ENCODE data around the gene CCDC9B. TPM values are rescaled to one million over a fixed set of nuclear protein-coding genes. Genes with fewer than 3 reads are reported as not detected.

Gene CCDC9B
- total RNA-seq, 1 donor from 2014 or later, result 2.1 TPM

DNA sequence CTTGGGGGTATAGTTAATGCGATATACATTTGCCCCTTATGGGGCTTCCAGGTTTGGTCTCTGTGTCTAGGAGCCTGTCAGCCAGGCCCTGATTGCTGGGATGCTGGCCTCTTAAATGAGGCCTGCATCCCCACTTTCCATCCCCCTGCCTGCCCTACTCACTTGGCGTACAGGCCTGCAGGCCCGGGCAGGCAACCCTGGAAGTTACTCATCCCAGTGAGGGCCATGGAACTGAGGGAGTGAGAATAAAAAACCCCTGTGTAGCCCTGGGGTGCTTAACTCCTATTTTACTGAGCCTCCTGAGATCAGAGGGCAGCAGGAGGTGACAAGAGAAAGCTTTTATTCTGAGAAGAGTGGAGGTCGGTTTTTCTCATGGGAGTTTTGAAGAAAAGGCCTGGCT, 19.3 kb upstream of the CCDC9B start:
- H3K27me3 Mint-ChIP-seq, result no peaks in the 10 kb centered on the region
- H3K27ac Mint-ChIP-seq, result no peak overlapping the region
- TF ChIP-seq, protein P1, sequence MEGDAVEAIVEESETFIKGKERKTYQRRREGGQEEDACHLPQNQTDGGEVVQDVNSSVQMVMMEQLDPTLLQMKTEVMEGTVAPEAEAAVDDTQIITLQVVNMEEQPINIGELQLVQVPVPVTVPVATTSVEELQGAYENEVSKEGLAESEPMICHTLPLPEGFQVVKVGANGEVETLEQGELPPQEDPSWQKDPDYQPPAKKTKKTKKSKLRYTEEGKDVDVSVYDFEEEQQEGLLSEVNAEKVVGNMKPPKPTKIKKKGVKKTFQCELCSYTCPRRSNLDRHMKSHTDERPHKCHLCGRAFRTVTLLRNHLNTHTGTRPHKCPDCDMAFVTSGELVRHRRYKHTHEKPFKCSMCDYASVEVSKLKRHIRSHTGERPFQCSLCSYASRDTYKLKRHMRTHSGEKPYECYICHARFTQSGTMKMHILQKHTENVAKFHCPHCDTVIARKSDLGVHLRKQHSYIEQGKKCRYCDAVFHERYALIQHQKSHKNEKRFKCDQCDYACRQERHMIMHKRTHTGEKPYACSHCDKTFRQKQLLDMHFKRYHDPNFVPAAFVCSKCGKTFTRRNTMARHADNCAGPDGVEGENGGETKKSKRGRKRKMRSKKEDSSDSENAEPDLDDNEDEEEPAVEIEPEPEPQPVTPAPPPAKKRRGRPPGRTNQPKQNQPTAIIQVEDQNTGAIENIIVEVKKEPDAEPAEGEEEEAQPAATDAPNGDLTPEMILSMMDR (IDR thresholded peaks at IDR 0.05), result no peak
- peaks cover 8% of the 10 kb centered on the region for H3K4me1 Mint-ChIP-seq
- H3K36me3 Mint-ChIP-seq (ENCODE audit: low read depth), result peaks cover 9% of the 10 kb centered on the region
- intact Hi-C loops (cut with micrococcal nuclease), result loop anchor here (10.0 kb wide), 1 partner anchor 425 kb away; no protein-coding TSS in a partner anchor
- DNase-seq (no peak), ATAC-seq (ENCODE audit: low read depth) (no peak)
- no peak overlapping the region for H3K4me3 Mint-ChIP-seq
- ChIA-PET POLR2A (no interaction called here), CTCF (no interaction called here)
- H3K9me3 Mint-ChIP-seq, result no peaks in the 10 kb centered on the region

DNA sequence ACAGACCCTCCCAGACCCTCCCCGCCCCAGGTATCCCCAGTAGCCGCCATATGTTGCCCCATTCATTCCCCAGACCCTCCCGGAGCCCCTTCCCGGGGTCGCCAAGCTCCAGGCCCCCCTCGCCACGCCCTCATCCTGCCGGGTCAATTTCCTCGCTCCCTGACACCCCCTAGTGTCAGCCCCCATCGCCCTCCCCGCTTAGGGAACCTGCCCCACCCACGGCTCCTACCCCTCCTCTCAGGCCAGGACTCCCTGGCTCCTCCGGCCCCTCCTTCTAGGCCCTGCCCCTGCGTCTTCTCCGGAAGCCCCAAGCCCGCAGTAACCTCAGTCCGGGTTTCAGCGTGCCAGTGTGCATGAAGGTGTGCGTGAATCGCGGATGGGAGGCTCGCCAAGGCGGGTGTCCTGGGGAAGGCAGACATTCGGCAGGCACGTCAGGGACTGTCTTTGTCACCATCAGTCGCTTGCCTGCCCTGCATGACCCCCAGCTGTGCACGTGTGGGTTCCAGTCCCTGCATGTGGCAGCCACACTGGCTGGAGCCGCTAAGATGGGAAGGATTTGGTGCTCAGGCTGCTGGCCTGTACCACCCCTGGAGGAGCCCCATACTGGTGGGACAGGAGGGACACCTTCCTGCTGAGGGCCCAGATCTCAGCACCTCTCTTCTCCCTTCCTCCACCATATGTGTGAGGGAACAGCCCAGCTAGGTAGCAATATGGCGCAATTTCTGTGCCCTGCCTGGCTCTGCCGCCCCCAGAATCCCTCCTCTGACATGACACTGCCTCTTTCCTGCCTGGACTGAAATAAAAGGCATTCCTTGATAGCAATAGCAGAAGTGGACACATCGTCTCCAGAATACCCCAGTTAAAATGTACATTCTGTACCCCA, 18.0 kb upstream of the CCDC9B start:
- Mint-ChIP-seq H3K36me3 (ENCODE audit: low read depth) (peaks cover 9% of the 10 kb centered on the region), H3K4me3 (peak overlapping the region; percentile 76), H3K27ac (no peak overlapping the region), H3K27me3 (no peaks in the 10 kb centered on the region), H3K4me1 (peaks cover 8% of the 10 kb centered on the region), H3K9me3 (no peaks in the 10 kb centered on the region)
- ChIA-PET POLR2A (interaction anchor here (1.5 to 2.2 kb wide), 2 partner anchors 48 to 51 kb away, joined by 3 to 8 read pairs; partner anchors contain the start of gene PLCB2), CTCF (interaction anchor here (1.4 kb wide), 1 partner anchor 22 kb away, joined by 3 read pairs; no protein-coding TSS in a partner anchor)
- TF ChIP-seq, protein P1 (IDR thresholded peaks at IDR 0.05), result no peak
- ATAC-seq (ENCODE audit: low read depth) (peak; percentile 30), DNase-seq (no peak)
- intact Hi-C loops (cut with micrococcal nuclease), result loop anchor here (1.0 kb wide), 5 partner anchors 9 to 113 kb away; partner anchors contain the start of genes INAFM2, IVD and KNSTRN

DNA sequence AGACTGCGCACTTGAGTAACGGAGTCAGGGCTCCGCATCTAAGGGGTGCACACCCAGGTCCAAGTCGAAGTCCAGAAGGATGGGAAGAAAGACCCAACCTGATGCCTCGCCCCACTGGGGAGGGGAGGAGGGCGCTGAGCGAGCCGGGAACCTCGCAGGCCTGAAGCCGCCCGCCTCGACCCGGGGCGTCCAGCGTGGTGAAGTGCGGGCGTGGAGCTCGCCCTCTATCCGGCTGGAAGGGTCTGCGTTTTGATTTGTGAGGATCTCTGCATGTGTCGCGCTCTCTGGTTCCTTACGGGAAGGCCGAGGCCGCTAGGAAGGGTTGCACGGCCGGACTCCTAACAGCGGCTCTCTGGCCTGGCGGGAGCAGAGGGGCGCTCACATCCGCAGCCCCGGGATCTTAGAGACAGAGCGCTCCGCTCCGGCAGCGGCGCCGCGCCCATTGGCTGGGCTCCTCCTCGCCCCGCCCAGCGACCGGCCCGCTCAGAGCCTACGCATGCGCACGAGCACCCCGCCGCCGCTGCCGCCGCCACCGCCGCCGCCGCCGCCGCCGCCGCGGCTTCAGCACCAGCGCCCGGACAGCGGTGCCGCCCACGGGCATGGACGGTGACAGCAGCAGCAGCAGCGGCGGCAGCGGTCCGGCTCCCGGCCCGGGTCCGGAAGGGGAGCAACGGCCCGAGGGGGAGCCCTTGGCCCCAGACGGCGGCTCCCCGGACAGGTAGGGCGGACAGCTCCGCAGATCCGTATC, 17.2 kb upstream of the CCDC9B start, which contains the start of gene DISP2:
Gene DISP2, plus strand, starts transcription at position 497 of the 748 bp plus-strand sequence. Its CDS starts 103 bp downstream, at position 600.
- Mint-ChIP-seq H3K36me3 (ENCODE audit: low read depth) (peaks cover 9% of the 10 kb centered on the region), H3K27ac (no peak within 1 kb of the TSS), H3K4me3 (peak within 1 kb of the TSS; percentile 87), H3K27me3 (no peaks in the 10 kb centered on the region), H3K9me3 (no peaks in the 10 kb centered on the region), H3K4me1 (peaks cover 8% of the 10 kb centered on the region)
- TF ChIP-seq, protein P1 (IDR thresholded peaks at IDR 0.05), result no peak
- ATAC-seq (ENCODE audit: low read depth) (peak; percentile 94), DNase-seq (peak; percentile 93)
- POLR2A ChIA-PET, result interaction anchor here (1.5 to 2.2 kb wide), 2 partner anchors 49 to 50 kb away, joined by 3 to 8 read pairs; partner anchors contain the start of gene PLCB2
- intact Hi-C loops (cut with micrococcal nuclease), result loop anchor here (1.0 kb wide), 5 partner anchors 9 to 113 kb away; partner anchors contain the start of genes INAFM2, IVD and KNSTRN
- CTCF ChIA-PET, result interaction anchor here (1.4 to 1.5 kb wide), 2 partner anchors 13 to 21 kb away, joined by 3 read pairs; no protein-coding TSS in a partner anchor

DNA sequence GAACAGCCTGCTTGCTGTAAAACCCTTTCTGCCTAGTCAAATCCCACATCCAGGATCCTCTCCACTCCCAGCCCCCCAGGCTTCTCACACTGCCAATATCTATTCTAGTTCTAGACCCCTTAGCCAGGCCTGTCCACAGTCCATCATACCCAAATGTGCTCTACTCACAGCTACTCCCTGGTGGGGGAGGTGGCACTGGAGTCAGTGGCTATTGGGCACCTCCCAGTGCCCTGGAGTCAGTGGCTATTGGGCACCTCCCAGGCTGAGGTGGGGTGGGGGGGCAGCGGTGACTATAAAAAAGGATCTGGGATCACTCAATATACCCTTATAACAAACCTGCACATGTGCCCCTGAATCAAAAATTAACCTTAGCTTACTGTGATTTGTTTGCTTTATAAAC, 16.5 kb upstream of the CCDC9B start:
- Mint-ChIP-seq H3K4me1 (peaks cover 8% of the 10 kb centered on the region), H3K27me3 (no peaks in the 10 kb centered on the region), H3K4me3 (peak overlapping the region; percentile 87), H3K9me3 (no peaks in the 10 kb centered on the region), H3K27ac (no peak overlapping the region), H3K36me3 (ENCODE audit: low read depth) (peaks cover 4% of the 10 kb centered on the region)
- TF ChIP-seq, protein P1 (IDR thresholded peaks at IDR 0.05), result no peak
- ATAC-seq (ENCODE audit: low read depth), result no peak
- ChIA-PET CTCF (interaction anchor here (1.5 kb wide), 1 partner anchor 13 kb away, joined by 3 read pairs; no protein-coding TSS in a partner anchor), POLR2A (interaction anchor here (1.5 to 2.2 kb wide), 2 partner anchors 49 to 50 kb away, joined by 3 to 8 read pairs; partner anchors contain the start of gene PLCB2)
- intact Hi-C loops (cut with micrococcal nuclease), result no loop called here
- no peak for DNase-seq

Measured in activated B cell treated with CpG ODN at 0.5 μM for 24 hours (primary cell).